Hepatocyte (in vitro differentiated cells): Measurements from ENCODE around the gene OMA1. TPM values are rescaled to one million over a fixed set of nuclear protein-coding genes. Genes with fewer than 3 reads are reported as not detected.

Experiments used
- DNase-seq: peaks from one replicate; pipeline ENCODE4 v3.0.0-alpha.2; 2016; ENCODE audit warnings: low spot score
- H2AFZ ChIP-seq: fragments of 200-600 bp; sonication (generic); 2 replicates; pipeline ENCODE4 v1.6.0; 2016; ENCODE audit warnings: antibody characterized with exemption, mild to moderate bottlenecking
- H3K27ac ChIP-seq: fragments of 200-600 bp; sonication (generic); 2 replicates; pipeline ENCODE4 v1.5.1; 2016; ENCODE audit warnings: mild to moderate bottlenecking
- H3K27me3 ChIP-seq: fragments of 200-600 bp; sonication (generic); 2 replicates; pipeline ENCODE4 v1.6.1; 2016
- H3K36me3 ChIP-seq: fragments of 200-600 bp; sonication (generic); replicated peaks from 2 replicates; pipeline ENCODE4 v1.5.1; 2016; ENCODE audit warnings: low read depth; ENCODE audit not compliant: insufficient read depth
- H3K4me1 ChIP-seq: fragments of 200-600 bp; sonication (generic); 2 replicates; pipeline ENCODE4 v1.5.1; 2016; ENCODE audit warnings: mild to moderate bottlenecking, moderate library complexity; ENCODE audit not compliant: insufficient read depth
- H3K4me2 ChIP-seq: fragments of 200-600 bp; sonication (generic); 2 replicates; pipeline ENCODE4 v1.6.0; 2016
- H3K4me3 ChIP-seq: fragments of 200-600 bp; sonication (generic); 2 replicates; pipeline ENCODE4 v1.5.1; 2016; ENCODE audit warnings: mild to moderate bottlenecking
- H3K79me2 ChIP-seq: fragments of 200-600 bp; sonication (generic); 2 replicates; pipeline ENCODE4 v1.6.0; 2017; ENCODE audit warnings: mild to moderate bottlenecking
- H3K9me2 ChIP-seq: fragments of 200-600 bp; sonication (generic); replicated peaks from 2 replicates; pipeline ENCODE4 v1.6.0; 2017; ENCODE audit warnings: mild to moderate bottlenecking; ENCODE audit not compliant: insufficient read depth
- H3K9me3 ChIP-seq: fragments of 200-600 bp; sonication (generic); 2 replicates; pipeline ENCODE4 v1.5.1; 2016; ENCODE audit warnings: low read depth, mild to moderate bottlenecking
- H4K20me1 ChIP-seq: fragments of 200-600 bp; sonication (generic); 2 replicates; pipeline ENCODE4 v1.6.0; 2016; ENCODE audit warnings: mild to moderate bottlenecking; ENCODE audit not compliant: insufficient read depth, poor library complexity, severe bottlenecking
- CTCF ChIP-seq: fragments of 200-600 bp; sonication (generic); IDR thresholded peaks from 2 replicates; pipeline ENCODE4 v1.5.1; 2016; ENCODE audit warnings: antibody characterized with exemption, mild to moderate bottlenecking; ENCODE audit not compliant: poor library complexity
- EZH2 ChIP-seq: fragments of 200-600 bp; sonication (generic); IDR thresholded peaks from 2 replicates; pipeline ENCODE4 v1.6.1; 2016; ENCODE audit warnings: antibody characterized with exemption, mild to moderate bottlenecking, borderline replicate concordance
- EZH2phosphoT487 ChIP-seq: fragments of 200-600 bp; sonication (generic); IDR thresholded peaks from one replicate; pipeline ENCODE4 v1.6.1; 2018; ENCODE audit warnings: antibody characterized with exemption, mild to moderate bottlenecking, low read depth, moderate library complexity; ENCODE audit not compliant: unreplicated experiment, severe bottlenecking
- WGBS: methylation state at CpG from one replicate; pipeline ENCODE4 v1.1.6; 2016; ENCODE audit warnings: low lambda C conversion rate; ENCODE audit errors: missing lambda C conversion rate; 5-methylcytosine and 5-hydroxymethylcytosine counted together
- polyA plus RNA-seq: library from polyadenylated mRNA; unstranded; fragments of >200 nt; fragmentation: Nextera tagmentation; extraction: Ambion mirVana; gene quantifications from 2 replicates; pipeline ENCODE4 v1.2.1, GENCODE V29; 2016
- total RNA-seq: library from RNA; depleted of rRNA; stranded (reverse); fragments of >200 nt; gene quantifications from 2 replicates; pipeline ENCODE4 v1.2.3, GENCODE V29; 2014

The OMA1 gene
- total and polyA plus RNA-seq, 2 experiments from 2014 or later = 19.7 to 36.0 TPM

- 63% methylated on average over 4 of the region's 4 CpGs for WGBS
- Histone ChIP-seq H4K20me1 (no peaks in the 10 kb centered on the region), H3K9me3 (no peaks in the 10 kb centered on the region), H3K4me3 (no peak overlapping the region), H3K4me1 (peaks cover 2% of the 10 kb centered on the region), H3K27me3 (no peaks in the 10 kb centered on the region), H3K4me2 (no peak overlapping the region), H3K9me2 (no peaks in the 10 kb centered on the region), H3K27ac (no peak overlapping the region), H3K36me3 (no peaks in the 10 kb centered on the region), H3K79me2 (no peaks in the 10 kb centered on the region), H2AFZ (no peak overlapping the region)
- DNase-seq = no peak
- no peak for TF ChIP-seq EZH2phosphoT487
- TF ChIP-seq EZH2 = no peak
- TF ChIP-seq CTCF = no peak
Observed at GRCh38 chr1:58435376-58435775, 111.2 kb downstream of the OMA1 start.

GRCh38 chr1:58434607-58435006 lies 111.9 kb downstream of the OMA1 start:
- no peak for DNase-seq
- TF ChIP-seq CTCF = no peak
- TF ChIP-seq EZH2phosphoT487 = no peak
- TF ChIP-seq EZH2 = no peak
- H3K4me2 ChIP-seq = no peak overlapping the region
- no peak overlapping the region for H3K4me3 ChIP-seq
- no peaks in the 10 kb centered on the region for H4K20me1 ChIP-seq
- H3K36me3 ChIP-seq = no peaks in the 10 kb centered on the region
- H3K79me2 ChIP-seq = no peaks in the 10 kb centered on the region
- no peaks in the 10 kb centered on the region for H3K27me3 ChIP-seq
- H3K9me2 ChIP-seq = no peaks in the 10 kb centered on the region
- peaks cover 6% of the 10 kb centered on the region for H3K4me1 ChIP-seq
- H3K9me3 ChIP-seq = no peaks in the 10 kb centered on the region
- no peak overlapping the region for H3K27ac ChIP-seq
- no peak overlapping the region for H2AFZ ChIP-seq
- WGBS = 93% methylated on average over 2 of the region's 2 CpGs

GRCh38 chr1:58434181-58434580 lies 112.3 kb downstream of the OMA1 start:
- Histone ChIP-seq H3K9me3 (no peaks in the 10 kb centered on the region), H2AFZ (no peak overlapping the region), H3K27ac (no peak overlapping the region), H3K4me1 (peaks cover 6% of the 10 kb centered on the region), H3K4me3 (no peak overlapping the region), H3K4me2 (no peak overlapping the region), H3K36me3 (no peaks in the 10 kb centered on the region), H3K9me2 (no peaks in the 10 kb centered on the region), H4K20me1 (no peaks in the 10 kb centered on the region), H3K27me3 (no peaks in the 10 kb centered on the region), H3K79me2 (no peaks in the 10 kb centered on the region)
- TF ChIP-seq CTCF (no peak), EZH2phosphoT487 (no peak), EZH2 (no peak)
- WGBS = 81% methylated on average over 2 of the region's 2 CpGs
- DNase-seq = no peak
